Tongue (tissue), 2 donors: ENCODE data around the gene PLD1. TPM values are rescaled to one million over a fixed set of nuclear protein-coding genes. Genes with fewer than 3 reads are reported as not detected.

Experiments
- DNase-seq: peaks from one replicate; pipeline ENCODE4 v3.0.0-alpha.2; 2015
- total RNA-seq: library from RNA; depleted of rRNA; stranded (reverse); fragments of >200 nt; gene quantifications from one replicate; pipeline ENCODE4 v1.2.3, GENCODE V29; 2014

The PLD1 gene
- total RNA-seq, 1 donor from 2014 or later: 60.6 TPM

DNA sequence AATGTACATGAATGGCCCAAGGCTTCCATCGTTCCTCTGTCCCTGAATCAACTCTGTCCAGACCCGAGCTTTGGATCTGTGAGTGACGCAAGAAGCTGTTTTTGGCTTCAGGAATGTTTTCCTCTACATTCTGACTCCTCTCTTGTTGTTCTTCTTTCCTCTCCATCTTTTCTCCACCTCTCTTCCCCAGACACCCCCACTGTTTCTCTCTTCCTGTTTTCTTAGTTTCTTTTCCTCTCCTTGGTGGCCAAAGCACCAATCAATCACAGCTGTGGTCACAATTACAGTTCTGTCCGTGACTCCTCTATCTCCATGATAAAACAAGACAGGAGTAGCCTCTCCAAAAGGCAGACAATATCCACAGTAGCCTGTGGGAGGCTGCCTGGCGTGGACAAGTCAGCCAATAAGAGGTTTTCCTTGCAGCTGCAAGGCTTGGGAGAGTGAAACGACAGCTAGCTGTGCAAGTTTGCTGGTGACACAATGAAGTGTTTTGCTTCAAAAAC lies 28.0 kb upstream of the PLD1 start:
- peak; percentile 71 for DNase-seq

GRCh38 chr3:171837698-171838097 lies 27.4 kb upstream of the PLD1 start:
- DNase-seq: no peak

GRCh38 chr3:171836855-171837254 lies 26.6 kb upstream of the PLD1 start:
- no peak for DNase-seq

DNA sequence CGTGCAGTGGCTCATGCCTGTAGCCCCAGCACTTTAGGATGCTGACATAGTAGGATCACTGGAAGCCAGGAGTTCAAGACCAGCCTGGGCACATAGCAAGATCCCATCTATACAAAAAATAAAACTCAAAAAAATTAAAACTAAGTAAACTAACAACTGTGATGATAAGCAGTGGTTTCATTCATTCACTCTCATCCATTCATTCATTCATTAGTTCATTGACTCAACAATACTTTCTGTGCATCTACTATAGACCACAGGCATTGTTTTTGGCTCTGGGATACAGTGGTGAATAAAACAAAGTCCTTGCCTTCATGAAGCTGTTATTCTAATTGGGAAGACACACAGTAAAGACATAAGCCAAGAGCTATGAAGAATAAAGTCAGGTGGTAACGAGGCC lies 25.3 kb upstream of the PLD1 start:
- no peak for DNase-seq

GRCh38 chr3:171835116-171835515 lies 24.8 kb upstream of the PLD1 start:
- DNase-seq: no peak

DNA sequence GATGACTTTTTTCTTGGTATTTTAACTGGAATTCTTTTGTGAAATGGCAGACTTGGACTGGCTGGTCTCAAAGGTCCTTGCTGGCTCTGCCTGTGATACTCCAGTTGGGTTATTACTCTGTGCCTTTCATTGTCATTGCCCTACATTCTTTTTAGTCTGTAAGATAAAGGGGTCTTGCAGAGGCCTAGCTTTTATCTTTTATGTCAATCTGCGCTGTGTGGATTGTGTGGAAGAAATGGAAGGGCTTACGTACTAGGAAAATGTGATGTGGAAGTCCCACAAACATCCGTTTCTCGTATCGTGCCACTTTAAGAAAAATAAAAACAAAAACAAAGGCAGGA lies 24.1 kb upstream of the PLD1 start:
- DNase-seq: no peak

GRCh38 chr3:171833789-171834460 lies 23.6 kb upstream of the PLD1 start:
- DNase-seq: no peak

DNA sequence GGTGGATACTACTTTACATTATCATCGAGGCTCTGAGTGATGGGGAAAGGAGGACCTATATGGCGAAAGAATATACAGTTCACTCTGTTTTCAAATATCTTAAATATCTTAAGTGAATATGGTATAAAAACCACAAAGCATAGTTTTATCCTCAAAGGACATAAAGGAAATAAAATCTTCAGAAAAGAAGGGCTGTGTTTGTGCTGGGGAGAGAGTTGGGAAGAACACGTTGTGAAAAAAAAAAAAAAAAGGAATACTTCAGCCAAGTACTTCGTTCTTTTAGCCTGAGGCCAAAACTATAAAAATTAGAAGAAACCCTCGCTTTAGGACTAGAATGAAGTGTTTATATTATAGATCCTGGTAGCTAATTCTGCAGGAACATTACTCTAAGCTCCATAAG lies 22.7 kb upstream of the PLD1 start:
- DNase-seq: no peak

DNA sequence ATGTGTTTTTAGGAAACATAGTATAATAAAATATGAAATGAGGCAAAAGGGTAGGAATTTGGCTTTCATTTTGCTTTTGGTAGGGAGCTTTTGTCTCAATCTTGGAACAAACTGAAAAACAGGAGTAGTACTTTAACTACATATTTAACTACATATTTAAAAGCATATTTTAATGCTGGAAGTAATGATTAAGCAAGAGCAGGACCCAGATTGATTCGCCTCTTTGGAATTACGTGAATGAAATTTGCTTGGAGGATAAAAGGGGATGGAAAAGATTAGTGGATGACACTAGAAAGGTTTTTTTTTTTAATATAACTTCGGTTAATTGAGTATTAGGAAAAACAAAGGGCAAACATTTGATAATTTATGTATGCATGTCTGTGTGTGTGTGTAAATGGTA lies 21.7 kb upstream of the PLD1 start:
- DNase-seq: no peak

GRCh38 chr3:171830518-171830875 lies 20.2 kb upstream of the PLD1 start:
- no peak for DNase-seq

- peak; percentile 87 for DNase-seq
Observed at GRCh38 chr3:171829841-171830517, 19.7 kb upstream of the PLD1 start.

GRCh38 chr3:171828902-171829770 lies 18.9 kb upstream of the PLD1 start:
- DNase-seq: no peak

DNA sequence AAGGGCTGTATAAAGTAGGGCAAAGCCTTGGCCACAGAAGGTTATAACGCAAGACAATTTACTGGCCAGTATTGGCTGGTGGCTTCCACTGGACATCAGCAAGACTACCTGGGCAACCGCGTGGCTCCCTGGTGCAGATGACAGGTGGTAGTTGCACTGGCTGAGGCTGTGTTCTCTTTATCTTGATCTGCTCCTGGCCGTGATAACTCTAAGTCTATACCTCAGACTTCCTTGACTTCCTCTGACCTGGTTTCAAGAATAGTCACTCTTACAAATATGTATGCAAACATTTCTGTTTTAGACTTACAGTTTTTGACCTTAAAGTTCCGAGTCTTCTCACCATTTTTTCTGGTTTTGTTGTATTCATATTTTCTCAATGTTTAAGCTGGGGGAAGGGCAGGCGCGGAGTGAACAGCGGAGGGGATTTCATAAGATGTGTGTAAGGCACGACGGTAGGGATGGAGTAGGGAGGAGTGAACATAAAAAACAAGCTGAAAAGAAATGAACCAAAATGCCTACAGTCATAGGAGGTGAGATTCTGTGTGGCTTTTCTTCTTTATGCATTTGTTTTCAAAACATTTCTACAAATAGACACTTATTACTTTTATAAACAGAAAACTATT lies 17.7 kb upstream of the PLD1 start:
- DNase-seq: no peak

DNA sequence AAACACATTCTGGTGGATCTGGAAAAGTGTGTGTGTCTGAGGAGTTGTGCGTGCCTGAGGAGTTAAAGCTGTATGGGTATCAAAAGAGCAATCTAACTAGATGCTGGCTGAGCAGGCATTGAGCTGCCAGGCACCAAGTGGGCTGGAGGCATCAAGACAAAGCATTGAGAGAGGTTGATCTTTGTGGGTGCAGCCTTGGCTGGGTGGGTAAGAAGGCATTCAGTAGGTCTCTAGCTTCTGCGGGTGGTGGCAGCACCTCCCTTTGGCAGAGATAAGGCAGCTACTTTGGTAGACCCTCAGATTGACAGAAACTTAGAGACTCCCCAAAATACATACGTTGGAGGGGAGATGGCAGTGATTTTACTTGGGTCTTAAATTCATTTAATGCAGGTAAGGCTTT lies 17.1 kb upstream of the PLD1 start:
- no peak for DNase-seq

GRCh38 chr3:171825222-171825828 lies 15.0 kb upstream of the PLD1 start:
- DNase-seq: no peak

DNA sequence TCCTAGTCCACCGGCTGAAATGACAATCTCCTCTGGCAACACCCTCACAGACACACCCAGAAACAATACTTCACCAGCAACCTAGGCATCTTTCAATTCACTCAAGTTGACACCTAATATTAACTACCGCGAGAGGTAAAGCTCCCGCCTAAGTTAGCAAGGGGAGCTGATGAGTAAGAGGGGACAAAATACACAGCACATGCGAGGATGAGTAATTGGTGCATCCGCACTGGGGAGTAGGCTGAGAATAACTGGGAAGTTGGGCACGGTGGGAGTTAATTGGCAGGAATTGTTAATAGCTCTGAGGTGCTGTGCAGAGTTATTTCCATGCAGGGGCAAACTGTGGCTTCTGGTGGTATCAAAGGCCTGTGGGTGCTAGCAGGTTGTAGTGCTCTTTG lies 14.5 kb upstream of the PLD1 start:
- DNase-seq: no peak

GRCh38 chr3:171824116-171824515 lies 13.8 kb upstream of the PLD1 start:
- no peak for DNase-seq

DNA sequence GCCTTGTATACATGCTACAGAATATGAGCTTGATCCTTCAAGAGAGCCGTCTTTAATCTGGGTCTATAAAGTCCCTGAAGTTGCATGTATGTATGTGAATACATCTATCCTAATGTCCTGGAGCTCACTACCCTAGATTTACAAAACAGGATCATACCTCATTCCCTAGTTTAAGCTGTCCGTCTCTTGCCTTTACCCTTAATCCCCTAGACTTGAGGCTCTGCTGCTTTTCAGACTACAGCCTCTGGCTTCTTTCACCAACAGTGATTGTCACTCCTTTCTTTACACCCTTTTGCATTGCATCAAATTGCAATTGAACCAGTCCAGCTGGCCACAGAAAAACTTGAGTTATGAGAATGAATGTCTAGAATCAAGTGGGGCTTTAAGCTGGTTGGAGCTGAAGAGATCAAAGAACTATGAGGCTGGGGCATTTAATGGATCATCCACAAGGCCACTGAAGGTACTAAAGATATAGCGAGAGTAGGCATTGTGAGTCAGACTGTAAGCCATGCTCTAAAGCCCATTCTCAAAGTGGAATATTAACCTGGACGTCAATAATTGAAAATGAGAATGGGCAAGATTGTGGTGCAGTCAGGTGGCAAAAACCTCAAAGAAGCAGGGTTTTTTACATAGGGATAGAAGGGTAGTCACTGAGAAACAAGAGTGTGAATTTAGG lies 12.3 kb upstream of the PLD1 start:
- no peak for DNase-seq

GRCh38 chr3:171821778-171822358 lies 11.6 kb upstream of the PLD1 start:
- DNase-seq: no peak

DNA sequence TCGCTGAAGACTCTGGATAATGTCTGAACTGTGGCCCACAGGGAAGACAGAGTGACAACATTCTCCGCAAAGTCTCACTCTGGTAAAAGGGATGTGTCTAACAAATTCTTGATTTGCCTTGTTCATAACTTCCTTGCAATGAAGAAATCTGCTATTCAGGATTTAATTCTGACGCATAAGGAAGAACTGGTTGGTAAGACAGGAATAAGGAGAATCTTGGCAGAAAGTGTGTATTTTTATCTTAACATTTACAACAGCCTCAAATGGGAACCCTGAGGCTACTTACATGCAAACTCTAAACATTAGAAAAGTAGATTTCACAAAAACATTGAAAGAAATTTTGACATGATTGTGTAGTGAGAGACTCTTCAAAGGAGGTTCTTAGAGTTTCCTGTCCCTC lies 10.8 kb upstream of the PLD1 start:
- no peak for DNase-seq

- DNase-seq: no peak
Observed at GRCh38 chr3:171817074-171817800, 7.0 kb upstream of the PLD1 start.
